NCI-H1694 treated with DMSO at 0.1 percent for 48 hours (cell line): Measurements from ENCODE around the gene ANGPT4.
A peak's percentile ranks its signal among the peaks of the same experiment; 100 is the strongest.

Experiments
- DNase-seq: peaks from one replicate; lab custom pipeline; 2025; lab: John Stamatoyannopoulos, UW

Gene ANGPT4

GRCh38 chr20:916125-916799 is at the start of gene ANGPT4:
Gene ANGPT4 (minus strand): TSS chr20:916334. CDS start chr20:916214, 120 bp downstream.
- DNase-seq = no peak

- no peak for DNase-seq
Observed at GRCh38 chr20:963795-964194, 47.7 kb upstream of the ANGPT4 start.

DNA sequence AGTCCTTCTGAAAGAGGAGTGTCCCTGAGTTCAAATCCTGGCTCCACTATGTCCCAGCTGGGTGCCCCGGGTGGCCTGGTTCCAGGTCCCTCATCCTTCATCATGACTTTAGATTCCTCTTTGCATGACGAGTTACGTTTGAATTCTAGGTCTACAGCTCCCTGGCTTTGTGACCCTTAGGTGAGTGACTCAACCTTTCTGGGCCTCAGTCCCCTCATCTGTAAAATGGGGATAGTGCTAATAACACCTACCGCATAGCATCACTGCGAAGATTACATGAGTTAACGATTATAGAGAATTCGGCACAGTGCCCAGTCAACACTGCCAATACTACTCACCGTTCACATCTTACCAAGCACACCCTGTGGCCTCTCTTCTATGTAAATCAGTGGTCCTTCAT is 46.5 kb upstream of the ANGPT4 start:
- no peak for DNase-seq

DNA sequence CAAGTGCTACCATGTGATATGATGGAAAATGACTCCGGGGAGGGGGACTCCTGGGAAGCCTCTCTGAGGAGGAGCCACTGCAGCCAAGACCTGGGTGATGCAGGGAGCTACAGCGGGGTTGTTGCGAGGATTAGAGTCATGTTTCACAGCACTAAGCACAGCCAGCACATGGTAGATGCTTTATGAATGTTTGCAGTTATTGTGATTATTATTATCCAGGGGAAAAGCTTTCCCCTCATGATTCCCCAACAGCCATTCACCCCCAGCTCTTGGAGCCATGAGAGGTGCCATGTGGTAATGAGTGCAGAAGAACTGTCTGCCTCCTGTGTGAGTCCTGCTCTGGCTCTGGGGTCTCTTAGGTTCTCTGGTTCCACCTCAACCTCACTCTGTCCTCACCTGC is 46.1 kb upstream of the ANGPT4 start:
- DNase-seq = no peak

GRCh38 chr20:961768-962167 is 45.6 kb upstream of the ANGPT4 start:
- no peak for DNase-seq

DNA sequence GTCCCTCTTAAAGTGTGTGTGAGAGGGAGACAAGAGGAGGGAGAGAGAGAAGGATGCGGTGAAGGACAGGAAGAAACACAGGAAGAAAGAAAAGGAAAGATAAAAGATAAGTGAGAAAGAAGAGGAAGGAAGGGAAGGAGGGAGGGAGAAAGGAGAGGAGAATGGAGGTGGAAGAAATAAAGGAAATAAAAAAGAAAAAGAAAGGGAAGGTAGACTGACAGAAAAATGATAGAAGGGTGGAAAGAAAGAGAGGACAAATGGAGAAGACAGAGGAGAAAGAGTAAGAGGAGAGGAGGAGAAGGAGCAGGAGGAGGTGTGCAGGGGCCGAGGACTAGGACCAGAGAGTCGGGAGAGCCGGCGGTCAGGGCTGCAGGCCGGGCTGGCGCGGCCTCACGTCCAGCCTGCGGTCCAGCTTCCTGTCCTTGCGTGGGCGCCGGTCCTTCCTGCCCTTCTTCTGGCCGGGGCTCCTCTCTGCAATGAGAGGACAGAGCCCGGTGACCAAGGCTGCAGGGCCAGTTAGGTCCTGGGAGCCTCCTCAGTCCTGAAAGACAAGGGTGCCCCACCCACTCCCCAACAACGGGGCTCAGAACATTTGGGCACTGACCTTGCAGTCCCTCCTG is 44.0 kb upstream of the ANGPT4 start:
- DNase-seq = no peak

DNA sequence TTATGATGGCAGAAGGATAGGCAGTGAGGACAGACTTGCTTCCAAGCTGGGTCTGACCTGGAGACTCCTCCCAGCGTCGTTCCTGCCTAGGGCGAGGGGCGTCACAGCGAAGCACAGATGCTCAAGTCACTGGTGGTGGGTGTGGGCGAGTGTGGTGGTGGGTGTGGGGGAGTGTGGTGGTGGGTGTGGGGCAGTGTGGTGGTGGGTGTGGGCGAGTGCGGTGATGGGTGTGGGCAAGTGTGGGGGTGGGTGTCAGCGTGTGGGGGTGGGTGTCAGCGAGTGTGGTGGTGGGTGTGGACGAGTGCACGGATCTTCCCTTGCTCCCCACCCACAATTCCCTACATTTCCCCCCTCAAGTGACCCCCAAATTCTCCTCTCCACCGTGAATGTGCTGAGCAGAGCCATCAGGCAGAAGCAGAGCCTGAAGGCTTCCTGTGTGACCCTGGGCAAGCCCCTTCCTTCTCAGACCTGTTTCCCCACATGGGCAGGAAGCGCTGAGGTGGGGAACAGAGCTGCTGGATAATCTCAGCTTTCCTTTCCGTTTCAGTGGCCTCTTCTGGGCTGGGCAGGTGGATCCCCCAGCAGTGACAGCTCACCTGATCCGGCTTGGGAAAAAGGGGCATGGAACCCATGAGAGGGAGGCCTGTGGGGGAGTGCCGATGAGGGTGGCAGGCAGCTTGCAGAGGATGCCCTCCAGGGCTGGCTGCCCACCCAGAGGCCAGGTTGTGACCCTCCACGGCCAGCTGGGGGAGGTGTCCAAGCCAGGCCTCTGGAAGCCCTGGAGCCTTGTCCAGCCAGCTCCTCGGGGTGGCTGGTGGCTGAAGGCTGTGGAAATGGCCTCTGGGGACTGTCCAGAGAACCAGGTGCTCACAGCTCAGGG is 43.0 kb upstream of the ANGPT4 start:
- no peak for DNase-seq

GRCh38 chr20:957544-957943 is 41.4 kb upstream of the ANGPT4 start:
- DNase-seq = no peak

- DNase-seq = peak; percentile 27
Observed at GRCh38 chr20:956330-956951, 40.3 kb upstream of the ANGPT4 start.

GRCh38 chr20:955656-956055 is 39.5 kb upstream of the ANGPT4 start:
- DNase-seq = no peak

DNA sequence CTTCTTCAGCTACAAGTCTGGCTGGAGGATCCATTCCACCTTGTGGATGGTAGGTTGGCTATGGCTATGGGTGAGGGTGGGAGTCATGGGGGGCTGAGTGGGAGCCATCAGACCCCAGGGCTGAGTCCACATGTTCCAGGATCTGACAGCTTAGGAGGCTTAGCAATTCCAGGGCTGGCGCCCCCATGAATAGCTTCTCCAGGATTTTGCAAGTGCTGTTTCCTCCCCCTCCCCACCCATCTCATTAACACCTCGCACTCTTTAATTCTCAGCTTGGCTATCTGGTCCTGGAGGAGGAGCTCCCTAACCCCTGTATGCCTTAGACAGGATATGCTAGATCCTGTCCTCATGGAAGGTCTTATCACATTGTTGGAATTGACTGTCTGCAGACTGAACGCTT is 39.0 kb upstream of the ANGPT4 start:
- no peak for DNase-seq

DNA sequence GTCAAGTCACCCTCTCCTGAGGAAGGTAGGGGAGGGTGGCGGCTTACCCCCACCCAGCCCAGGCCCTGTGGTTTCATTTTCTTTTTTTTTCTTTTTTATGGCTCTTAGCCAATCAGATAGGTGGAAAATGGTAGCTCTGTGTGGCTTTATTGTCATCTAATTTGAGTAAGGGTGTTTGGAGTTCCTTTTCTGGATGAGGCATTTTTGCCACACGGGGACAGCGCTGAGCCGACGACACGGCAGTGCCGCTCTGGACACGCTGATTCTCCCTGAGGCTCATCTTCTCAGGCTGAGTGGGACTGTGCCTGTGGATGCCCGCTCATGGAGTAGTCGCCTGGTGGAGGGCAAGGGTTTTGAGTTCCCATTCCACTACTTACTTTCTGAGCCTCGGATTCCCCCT is 37.6 kb upstream of the ANGPT4 start:
- DNase-seq = no peak

- no peak for DNase-seq
Observed at GRCh38 chr20:952196-952795, 36.2 kb upstream of the ANGPT4 start.

DNA sequence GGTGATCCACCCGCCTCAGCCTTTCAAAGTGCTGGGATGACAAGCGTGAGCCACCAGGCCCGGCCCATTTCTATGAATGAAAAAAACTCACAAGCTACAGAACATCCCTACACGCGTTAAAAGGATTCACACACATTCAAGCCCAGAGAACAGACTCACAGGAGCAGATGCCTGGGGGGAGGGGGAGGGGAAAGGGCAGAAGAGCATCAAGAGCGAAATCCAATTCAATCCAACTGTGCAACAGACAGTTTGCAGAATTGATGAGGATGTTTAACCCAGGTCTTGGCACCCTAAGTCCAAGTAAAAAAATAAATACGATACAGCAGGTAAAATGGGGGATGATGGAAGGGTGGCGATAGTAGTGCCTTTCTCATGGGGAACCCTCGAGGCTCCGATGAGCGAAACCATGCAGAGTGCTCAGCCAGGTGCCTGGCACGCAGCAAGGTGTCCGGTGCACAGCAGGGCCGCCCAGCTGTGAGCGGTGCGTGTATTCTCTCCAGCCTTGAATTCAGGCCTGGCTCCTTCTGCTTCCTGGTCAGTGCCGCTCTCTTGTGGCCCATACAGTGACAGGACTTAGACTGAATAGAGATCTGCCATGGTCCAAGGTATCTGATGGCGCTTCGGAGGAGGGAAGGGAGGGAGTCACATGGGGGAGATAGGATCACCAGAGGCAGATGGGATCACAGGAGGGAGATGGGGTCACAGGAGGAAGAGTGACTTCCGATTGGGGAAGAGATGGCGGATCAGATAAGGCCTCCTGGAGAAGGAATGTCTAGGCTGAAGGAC is 35.4 kb upstream of the ANGPT4 start:
- DNase-seq = no peak

DNA sequence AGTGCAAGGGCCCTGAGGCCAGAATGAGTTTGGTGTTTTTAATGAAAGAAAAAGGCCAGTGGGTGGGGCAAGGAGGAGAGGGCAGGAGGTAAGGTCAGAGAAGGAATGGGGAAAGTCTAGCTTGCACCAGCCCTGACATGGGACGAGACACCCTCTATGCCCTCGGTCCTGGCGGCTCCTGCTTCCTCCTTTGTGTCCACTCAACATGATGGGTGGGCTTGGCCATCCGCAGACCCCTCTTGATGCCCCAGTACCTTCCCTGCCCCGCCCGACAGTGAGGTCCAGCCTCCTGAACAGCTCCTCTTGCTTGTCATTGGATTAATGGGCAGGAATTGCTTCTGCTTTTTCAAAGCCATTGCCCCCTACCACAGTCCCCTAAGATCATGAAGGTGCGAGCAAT is 33.6 kb upstream of the ANGPT4 start:
- DNase-seq = no peak

- no peak for DNase-seq
Observed at GRCh38 chr20:946826-947225, 30.7 kb upstream of the ANGPT4 start.

DNA sequence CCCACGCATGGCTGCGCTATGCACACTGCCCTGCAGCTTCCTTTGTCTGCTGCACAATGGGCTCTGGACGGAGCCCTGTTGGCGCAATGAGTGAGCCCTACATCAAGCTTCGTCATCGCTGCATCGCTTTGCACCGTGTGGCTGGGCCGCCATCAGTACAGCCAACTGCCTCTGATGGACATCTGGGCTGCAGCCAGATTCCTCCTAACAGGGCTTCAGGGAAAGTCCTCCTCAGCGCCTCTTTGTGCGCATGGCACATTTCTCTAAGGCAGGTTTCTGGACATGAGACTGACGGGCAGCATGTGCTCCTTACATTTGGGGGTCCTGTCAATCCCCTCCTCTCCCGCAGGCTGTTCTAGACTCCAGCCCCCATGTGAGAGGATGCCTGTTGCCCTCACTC is 29.7 kb upstream of the ANGPT4 start:
- no peak for DNase-seq

DNA sequence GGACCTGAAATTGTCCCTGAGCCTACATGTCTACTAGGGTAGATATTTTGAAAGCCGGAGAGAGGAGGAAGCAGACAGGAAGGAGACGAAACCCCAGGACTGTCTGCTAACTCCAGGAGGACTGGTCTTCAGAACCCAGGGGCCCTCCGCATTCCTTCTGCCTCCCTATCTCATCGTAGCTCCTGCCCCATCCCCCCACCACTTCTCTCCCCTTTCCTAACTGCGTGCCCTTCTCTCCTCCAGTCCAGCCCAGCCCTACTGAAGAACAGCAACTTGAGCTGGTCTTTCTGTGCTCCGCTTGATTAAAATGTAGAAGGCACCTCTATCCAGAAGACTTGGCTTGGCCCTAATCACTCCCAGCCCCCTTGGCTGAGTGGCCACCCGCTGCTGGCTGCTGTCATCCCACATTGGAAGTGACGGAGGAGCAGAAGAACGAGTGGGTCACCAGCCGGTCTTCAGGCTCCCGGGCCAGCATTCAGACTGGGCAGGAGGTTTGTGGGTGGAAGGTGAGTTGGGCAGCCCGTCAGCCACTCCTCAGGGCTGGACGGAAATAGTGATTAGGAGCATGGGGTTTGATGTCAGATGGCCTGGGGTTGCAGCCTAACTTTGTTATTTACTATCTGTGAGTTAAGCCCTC is 28.8 kb upstream of the ANGPT4 start:
- DNase-seq = no peak

DNA sequence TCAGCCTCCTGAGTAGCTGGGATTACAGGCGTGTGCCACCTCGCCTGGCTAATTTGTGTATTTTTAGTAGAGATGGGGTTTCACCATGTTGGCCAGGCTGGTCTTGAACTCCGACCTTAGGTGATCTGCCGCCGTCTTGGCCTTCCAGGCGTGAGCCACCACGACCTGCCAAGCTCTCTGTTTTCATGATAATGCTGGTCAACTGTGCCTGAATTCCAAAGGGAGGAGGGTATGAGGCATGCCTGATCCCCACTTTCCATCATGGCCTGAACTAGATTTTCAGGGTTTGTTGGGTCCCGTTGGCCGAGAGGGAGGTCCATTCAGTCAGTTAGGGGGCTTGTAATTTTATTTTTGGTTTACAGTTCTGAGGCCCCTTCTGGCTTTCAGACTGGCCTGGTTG is 28.0 kb upstream of the ANGPT4 start:
- DNase-seq = no peak

- DNase-seq = no peak
Observed at GRCh38 chr20:942611-943010, 26.5 kb upstream of the ANGPT4 start.

DNA sequence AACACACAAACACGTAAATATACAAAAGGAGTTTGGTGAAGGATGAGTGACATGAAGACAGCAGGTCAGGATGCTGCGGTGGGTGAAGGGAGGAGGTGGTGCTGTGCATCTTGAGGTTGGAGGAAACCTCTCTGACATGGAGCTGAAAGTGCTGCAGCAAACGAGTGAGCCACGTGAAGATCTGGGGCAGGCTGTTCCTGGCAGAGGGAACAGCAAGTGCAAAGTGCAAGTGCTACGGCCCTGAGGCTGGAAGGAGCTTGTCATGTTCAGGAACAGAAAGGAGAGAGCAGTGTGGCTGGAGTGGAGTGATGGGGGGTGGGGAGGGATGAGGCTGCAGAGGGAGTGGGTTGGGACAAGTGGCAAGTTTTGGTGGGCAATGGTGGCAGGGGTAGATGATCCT is 24.8 kb upstream of the ANGPT4 start:
- no peak for DNase-seq
